Brain microvascular endothelial cell (primary cell): ENCODE data around the gene EDN3.
"Not testable (repeated sequence)": the region's sequence is repeated elsewhere in the genome, so short reads cannot be mapped to it uniquely, and the experiment has no call there.

Experiments used
- DNase-seq: peaks from one replicate; pipeline ENCODE4 v3.0.0-alpha.2; 2020
- H3K27ac ChIP-seq: fragments of 250-450 bp; sonication (Bioruptor Pico); 2 replicates; pipeline ENCODE4 v1.5.1; 2020; ENCODE audit warnings: mild to moderate bottlenecking, moderate library complexity
- H3K27me3 ChIP-seq: fragments of 250-450 bp; sonication (Bioruptor Pico); replicated peaks from 2 replicates; pipeline ENCODE4 v1.5.1; 2020; ENCODE audit warnings: mild to moderate bottlenecking
- H3K36me3 ChIP-seq: fragments of 250-450 bp; sonication (Bioruptor Pico); replicated peaks from 2 replicates; pipeline ENCODE4 v1.5.1; 2020; ENCODE audit warnings: mild to moderate bottlenecking
- H3K4me3 ChIP-seq: 2 replicates; pipeline ENCODE4 v1.5.1; 2011; ENCODE audit warnings: low read depth, mild to moderate bottlenecking, control low read depth, low read length, moderate library complexity
- CTCF ChIP-seq: IDR thresholded peaks from 2 replicates; pipeline ENCODE4 v1.5.1; 2011; ENCODE audit warnings: low read depth, mild to moderate bottlenecking, moderate library complexity, low read length, control low read depth, inconsistent platforms; ENCODE audit errors: missing control alignments
- in situ Hi-C: cut with HindIII; loops from 2 replicates; pipeline ENCODE4 v1.10.0; 2017; ENCODE audit warnings: low sequenced_read_pairs, low pct_ligation_motif_present

The EDN3 gene

GRCh38 chr20:59333951-59334350 is 33.5 kb downstream of the EDN3 start:
- H3K36me3 ChIP-seq: no peaks in the 10 kb centered on the region
- TF ChIP-seq CTCF: no peak
- in situ Hi-C loops: no loop called here

GRCh38 chr20:59334651-59335300 is 34.4 kb downstream of the EDN3 start:
- H3K4me3 ChIP-seq: no peak overlapping the region
- H3K27me3 ChIP-seq: no peaks in the 10 kb centered on the region
- no peaks in the 10 kb centered on the region for H3K36me3 ChIP-seq
- no peak overlapping the region for H3K27ac ChIP-seq
- no peak for TF ChIP-seq CTCF
- no peak for DNase-seq
- in situ Hi-C loops: no loop called here

More at GRCh38 chr20:59333951-59334350, 33.5 kb downstream of the EDN3 start:
- Histone ChIP-seq H3K27me3 (no peaks in the 10 kb centered on the region), H3K4me3 (no peak overlapping the region), H3K27ac (no peak overlapping the region)
- DNase-seq: no peak

- in situ Hi-C loops: no loop called here
- no peak overlapping the region for H3K4me3 ChIP-seq
- H3K27me3 ChIP-seq: no peaks in the 10 kb centered on the region
- no peak for DNase-seq
- H3K36me3 ChIP-seq: no peaks in the 10 kb centered on the region
- TF ChIP-seq CTCF: no peak
- H3K27ac ChIP-seq: no peak overlapping the region
Measured at GRCh38 chr20:59335377-59335776, 35.0 kb downstream of the EDN3 start.

- Histone ChIP-seq H3K27me3 (no peaks in the 10 kb centered on the region), H3K36me3 (no peaks in the 10 kb centered on the region), H3K4me3 (no peak overlapping the region), H3K27ac (no peak overlapping the region)
- no peak for DNase-seq
- in situ Hi-C loops: no loop called here
- TF ChIP-seq CTCF: no peak
Measured at GRCh38 chr20:59336540-59336939, 36.1 kb downstream of the EDN3 start.

- H3K4me3 ChIP-seq, in situ Hi-C loops, H3K27me3 ChIP-seq, DNase-seq, H3K27ac ChIP-seq, H3K36me3 ChIP-seq: not testable (repeated sequence)
Measured at GRCh38 chr20:59338444-59338843, 38.0 kb downstream of the EDN3 start.

- DNase-seq: no peak
Measured at GRCh38 chr20:59340201-59340885, 39.9 kb downstream of the EDN3 start.

GRCh38 chr20:59341285-59342022 is 41.0 kb downstream of the EDN3 start:
- in situ Hi-C loops, DNase-seq, H3K27me3 ChIP-seq, H3K4me3 ChIP-seq, H3K27ac ChIP-seq, H3K36me3 ChIP-seq: not testable (repeated sequence)

More at GRCh38 chr20:59340201-59340885, 39.9 kb downstream of the EDN3 start:
- no peaks in the 10 kb centered on the region for H3K27me3 ChIP-seq
- no peak overlapping the region for H3K4me3 ChIP-seq
- in situ Hi-C loops: no loop called here
- TF ChIP-seq CTCF: no peak
- no peaks in the 10 kb centered on the region for H3K36me3 ChIP-seq
- no peak overlapping the region for H3K27ac ChIP-seq
